SK-N-SH (cell line): ENCODE data around the gene KCNIP4. TPM values are rescaled to one million over a fixed set of nuclear protein-coding genes. Genes with fewer than 3 reads are reported as not detected.

ENCODE experiments used
- CTCF ChIA-PET: fragments of 300-600, 350-600 bp; formaldehyde crosslinking; extraction: SDS; loops from one replicate; lab custom pipeline; 2021; lab: Yijun Ruan, JAX
- POLR2A ChIA-PET: fragments of 350-600 bp; sonication (Branson Sonifier 250); formaldehyde crosslinking; extraction: SDS; loops from one replicate; lab custom pipeline; 2020; ENCODE audit warnings: antibody characterized with exemption, inconsistent platforms; lab: Yijun Ruan, JAX
- DNase-seq: peaks from one replicate; pipeline ENCODE4 v3.0.0; 2012
- H2AFZ ChIP-seq: fragments of 200-600 bp; sonication (generic); 2 replicates; pipeline ENCODE4 v1.8.1; 2016; ENCODE audit warnings: antibody characterized with exemption, mild to moderate bottlenecking, low read depth
- H3F3A ChIP-seq: fragments of 200-600 bp; sonication (generic); replicated peaks from 2 replicates; pipeline ENCODE3; 2016; ENCODE audit warnings: antibody characterized with exemption, mild to moderate bottlenecking; ENCODE audit not compliant: insufficient read depth
- H3K27ac ChIP-seq, 2 experiments: fragments of 200-500 bp in 1 of 2; fragments of 200-600 bp in 1 of 2; sonication (Bioruptor generic) in 1 of 2; sonication (generic), shearing (Covaris generic) in 1 of 2; 2 replicates each; pipeline versions ENCODE4 v1.5.1 to v1.6.1; 2014 to 2016; ENCODE audit warnings: low read depth in 2 of 2, inconsistent platforms in 1 of 2, low read length in 1 of 2, mild to moderate bottlenecking in 1 of 2, mixed read lengths in 1 of 2
- H3K27me3 ChIP-seq: fragments of 200-600 bp; sonication (generic), shearing (Covaris generic); 2 replicates; pipeline ENCODE4 v1.6.1; 2016; ENCODE audit warnings: mixed run types; ENCODE audit not compliant: insufficient read depth
- H3K36me3 ChIP-seq, 2 experiments: fragments of 200-500 bp in 1 of 2; fragments of 200-600 bp in 1 of 2; sonication (Bioruptor generic) in 1 of 2; sonication (generic) in 1 of 2; replicated peaks in 1 of 2; 2 replicates each; pipeline versions ENCODE3 to v1.5.1; 2014 to 2016; ENCODE audit warnings: low read length in 1 of 2, mild to moderate bottlenecking in 1 of 2; ENCODE audit not compliant: insufficient read depth in 2 of 2, control insufficient read depth in 1 of 2
- H3K4me1 ChIP-seq, 2 experiments: fragments of 200-500 bp in 1 of 2; fragments of 200-600 bp in 1 of 2; sonication (Bioruptor generic) in 1 of 2; sonication (generic), shearing (Covaris generic) in 1 of 2; 2 replicates each; pipeline versions ENCODE4 v1.5.1 to v1.6.1; 2014 to 2016; ENCODE audit warnings: low read depth in 1 of 2, low read length in 1 of 2, mixed run types in 1 of 2; ENCODE audit not compliant: insufficient read depth in 2 of 2, control insufficient read depth in 1 of 2
- H3K4me2 ChIP-seq: fragments of 200-600 bp; sonication (generic), shearing (Covaris generic); 2 replicates; pipeline ENCODE4 v1.6.1; 2017; ENCODE audit warnings: mixed run types
- H3K4me3 ChIP-seq, 2 experiments: fragments of 200-500 bp in 1 of 2; fragments of 200-600 bp in 1 of 2; sonication (Bioruptor generic) in 1 of 2; sonication (generic), shearing (Covaris generic) in 1 of 2; 2 replicates each; pipeline versions ENCODE4 v1.5.1 to v1.8.1; 2014 to 2016; ENCODE audit warnings: low read depth in 2 of 2, inconsistent platforms in 1 of 2, low read length in 1 of 2, mild to moderate bottlenecking in 1 of 2, mixed read lengths in 1 of 2, moderate library complexity in 1 of 2
- H3K79me2 ChIP-seq: fragments of 200-600 bp; sonication (generic); 2 replicates; pipeline ENCODE4 v1.8.1; 2017; ENCODE audit warnings: mild to moderate bottlenecking; ENCODE audit not compliant: insufficient read depth
- H3K9ac ChIP-seq: fragments of 200-600 bp; sonication (generic); 2 replicates; pipeline ENCODE4 v1.6.1; 2017; ENCODE audit warnings: mixed run types
- H3K9me2 ChIP-seq: fragments of 200-600 bp; sonication (generic); 2 replicates; pipeline ENCODE4 v1.6.1; 2017; ENCODE audit warnings: mixed run types
- H3K9me3 ChIP-seq: fragments of 200-600 bp; sonication (generic); 2 replicates; pipeline ENCODE4 v1.6.1; 2017; ENCODE audit warnings: mixed run types, mild to moderate bottlenecking, moderate library complexity
- H4K20me1 ChIP-seq: fragments of 200-600 bp; sonication (generic); 2 replicates; pipeline ENCODE4 v1.6.1; 2017; ENCODE audit warnings: mild to moderate bottlenecking, mixed run types; ENCODE audit not compliant: insufficient read depth
- EP300 ChIP-seq, 2 experiments: IDR thresholded peaks; 2 replicates each; pipeline versions ENCODE4 v1.4.0 to v1.6.1; 2012; ENCODE audit warnings: borderline replicate concordance in 1 of 2, low read depth in 1 of 2, low read length in 1 of 2
- EZH2phosphoT487 ChIP-seq: fragments of 200-600 bp; sonication (generic); IDR thresholded peaks from 2 replicates; pipeline ENCODE4 v1.6.1; 2017; ENCODE audit warnings: low read depth, mixed run types, mild to moderate bottlenecking, antibody characterized with exemption, moderate library complexity, borderline replicate concordance
- FOXJ3 ChIP-seq: sonication (generic); formaldehyde crosslinking; IDR thresholded peaks from 2 replicates; pipeline ENCODE4 v1.5.1; 2020; ENCODE audit warnings: mild to moderate bottlenecking, missing genetic modification reagents
- JUND ChIP-seq: IDR thresholded peaks from 2 replicates; pipeline ENCODE4 v1.4.0; 2012
- MEF2A ChIP-seq: IDR thresholded peaks from 2 replicates; pipeline ENCODE4 v1.4.0; 2012; ENCODE audit warnings: low read depth, borderline replicate concordance
- MXI1 ChIP-seq: IDR thresholded peaks from 2 replicates; pipeline ENCODE4 v1.6.1; 2012; ENCODE audit warnings: mild to moderate bottlenecking, low read depth, low read length, improper control_type of control experiment
- NFIC ChIP-seq: IDR thresholded peaks from 2 replicates; pipeline ENCODE4 v1.4.0; 2012; ENCODE audit warnings: borderline replicate concordance
- POLR2AphosphoS5 ChIP-seq: IDR thresholded peaks from 2 replicates; pipeline ENCODE4 v1.6.1; 2012; ENCODE audit warnings: low read depth, low read length
- RAD21 ChIP-seq: IDR thresholded peaks from 2 replicates; pipeline ENCODE4 v1.6.1; 2012; ENCODE audit warnings: mild to moderate bottlenecking, low read length
- RCOR1 ChIP-seq: fragments of 150-350 bp; IDR thresholded peaks from 2 replicates; pipeline ENCODE4 v1.6.1; 2017; ENCODE audit warnings: antibody characterized with exemption, low read length
- RXRA ChIP-seq: IDR thresholded peaks from 2 replicates; pipeline ENCODE4 v1.4.0; 2012; ENCODE audit warnings: low read depth, mild to moderate bottlenecking, borderline replicate concordance
- SIN3A ChIP-seq: IDR thresholded peaks from 2 replicates; pipeline ENCODE4 v1.6.1; 2012; ENCODE audit warnings: low read depth, mild to moderate bottlenecking, low read length, moderate library complexity, borderline replicate concordance
- SMC3 ChIP-seq: IDR thresholded peaks from 2 replicates; pipeline ENCODE4 v1.6.1; 2012; ENCODE audit warnings: low read depth, low read length, improper control_type of control experiment
- TCF12 ChIP-seq: IDR thresholded peaks from 2 replicates; pipeline ENCODE4 v1.4.0; 2012
- USF2 ChIP-seq: fragments of 150-350 bp; IDR thresholded peaks from 2 replicates; pipeline ENCODE4 v1.6.1; 2017; ENCODE audit warnings: antibody characterized with exemption, low read length, low read depth, borderline replicate concordance
- YY1 ChIP-seq: IDR thresholded peaks from 2 replicates; pipeline ENCODE4 v1.4.0; 2012; ENCODE audit warnings: low read depth, mild to moderate bottlenecking
- ZBTB33 ChIP-seq: IDR thresholded peaks from 2 replicates; pipeline ENCODE4 v1.4.0; 2012; ENCODE audit warnings: low read depth, borderline replicate concordance
- WGBS: methylation state at CpG from one replicate; pipeline ENCODE4 v1.1.6; 2017; ENCODE audit warnings: low lambda C conversion rate; 5-methylcytosine and 5-hydroxymethylcytosine counted together
- polyA plus RNA-seq, 3 experiments: library from polyadenylated mRNA; depleted of rRNA; stranded (reverse); fragments of >200 nt; gene quantifications; 2 replicates each; pipeline ENCODE4 v1.2.3, GENCODE V29; 2012
- TF ChIP-seq, protein P1 (sequence below): IDR thresholded peaks from 2 replicates; pipeline ENCODE4 v1.4.0; 2012; ENCODE audit warnings: low read depth, borderline replicate concordance
- TF ChIP-seq, protein P2 (sequence below): fragments of 200-600 bp; sonication (generic); IDR thresholded peaks from 2 replicates; pipeline ENCODE4 v1.6.1; 2017; ENCODE audit warnings: antibody characterized with exemption, mild to moderate bottlenecking, moderate library complexity
- TF ChIP-seq, protein P3 (sequence below): fragments of 150-350 bp; IDR thresholded peaks from 2 replicates; pipeline ENCODE4 v1.6.1; 2016; ENCODE audit warnings: mild to moderate bottlenecking, low read depth, low read length

The KCNIP4 gene
- polyA plus RNA-seq, 1 of the 3 experiments (the other 2 are of a cell fraction): 0.18 TPM

DNA sequence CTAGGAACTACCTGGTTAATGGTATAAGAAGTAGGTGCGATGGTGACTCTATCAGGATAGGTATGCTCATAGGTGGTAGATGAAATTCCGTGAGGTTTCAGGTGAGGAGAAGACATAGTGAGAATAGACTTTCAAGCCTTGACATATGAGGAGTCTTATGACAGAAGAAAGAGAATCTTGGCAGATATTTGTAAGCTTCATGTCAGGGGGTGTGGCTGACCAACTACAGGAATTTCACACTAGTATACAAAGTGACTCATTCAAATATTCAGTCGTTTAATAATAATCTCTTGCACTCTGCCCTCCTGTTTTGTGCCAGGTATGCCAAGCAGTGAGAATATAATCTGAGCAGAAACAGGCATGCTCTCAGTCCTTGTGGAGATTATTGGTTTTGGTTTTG lies 1225.6 kb downstream of the KCNIP4 start:
- Histone ChIP-seq H3F3A (no peaks in the 10 kb centered on the region), H3K9ac (no peak overlapping the region), H4K20me1 (no peaks in the 10 kb centered on the region), H3K27ac (no peak overlapping the region), H3K4me3 (no peak overlapping the region), H3K79me2 (no peaks in the 10 kb centered on the region), H2AFZ (no peak overlapping the region), H3K4me2 (no peak overlapping the region), H3K27me3 (no peaks in the 10 kb centered on the region), H3K9me3 (no peaks in the 10 kb centered on the region), H3K4me1 (no peaks in the 10 kb centered on the region), H3K9me2 (no peaks in the 10 kb centered on the region), H3K36me3 (peaks cover 49 to 59% of the 10 kb centered on the region in 2 experiments)
- ChIA-PET POLR2A (no interaction called here), CTCF (interaction anchor here (1.0 kb wide), 1 partner anchor 51 kb away, joined by 4 read pairs; no protein-coding TSS in a partner anchor)
- DNase-seq: no peak
- WGBS: 61% methylated on average over 3 of the region's 3 CpGs
- TF ChIP-seq, protein P1, sequence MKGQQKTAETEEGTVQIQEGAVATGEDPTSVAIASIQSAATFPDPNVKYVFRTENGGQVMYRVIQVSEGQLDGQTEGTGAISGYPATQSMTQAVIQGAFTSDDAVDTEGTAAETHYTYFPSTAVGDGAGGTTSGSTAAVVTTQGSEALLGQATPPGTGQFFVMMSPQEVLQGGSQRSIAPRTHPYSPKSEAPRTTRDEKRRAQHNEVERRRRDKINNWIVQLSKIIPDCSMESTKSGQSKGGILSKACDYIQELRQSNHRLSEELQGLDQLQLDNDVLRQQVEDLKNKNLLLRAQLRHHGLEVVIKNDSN: no peak
- TF ChIP-seq SIN3A (no peak), MXI1 (no peak), JUND (no peak), RAD21 (no peak), POLR2AphosphoS5 (no peak), TCF12 (no peak), EP300 (IDR thresholded peaks at IDR 0.05; ENCODE audit: borderline replicate concordance in 1 of 2, low read depth in 1 of 2, low read length in 1 of 2) (no peak), NFIC (no peak), YY1 (no peak), FOXJ3 (no peak), ZBTB33 (no peak), EZH2phosphoT487 (no peak), MEF2A (no peak), SMC3 (no peak), USF2 (no peak), RXRA (no peak), RCOR1 (no peak)
- TF ChIP-seq, protein P2, sequence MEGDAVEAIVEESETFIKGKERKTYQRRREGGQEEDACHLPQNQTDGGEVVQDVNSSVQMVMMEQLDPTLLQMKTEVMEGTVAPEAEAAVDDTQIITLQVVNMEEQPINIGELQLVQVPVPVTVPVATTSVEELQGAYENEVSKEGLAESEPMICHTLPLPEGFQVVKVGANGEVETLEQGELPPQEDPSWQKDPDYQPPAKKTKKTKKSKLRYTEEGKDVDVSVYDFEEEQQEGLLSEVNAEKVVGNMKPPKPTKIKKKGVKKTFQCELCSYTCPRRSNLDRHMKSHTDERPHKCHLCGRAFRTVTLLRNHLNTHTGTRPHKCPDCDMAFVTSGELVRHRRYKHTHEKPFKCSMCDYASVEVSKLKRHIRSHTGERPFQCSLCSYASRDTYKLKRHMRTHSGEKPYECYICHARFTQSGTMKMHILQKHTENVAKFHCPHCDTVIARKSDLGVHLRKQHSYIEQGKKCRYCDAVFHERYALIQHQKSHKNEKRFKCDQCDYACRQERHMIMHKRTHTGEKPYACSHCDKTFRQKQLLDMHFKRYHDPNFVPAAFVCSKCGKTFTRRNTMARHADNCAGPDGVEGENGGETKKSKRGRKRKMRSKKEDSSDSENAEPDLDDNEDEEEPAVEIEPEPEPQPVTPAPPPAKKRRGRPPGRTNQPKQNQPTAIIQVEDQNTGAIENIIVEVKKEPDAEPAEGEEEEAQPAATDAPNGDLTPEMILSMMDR: no peak
- TF ChIP-seq, protein P3, sequence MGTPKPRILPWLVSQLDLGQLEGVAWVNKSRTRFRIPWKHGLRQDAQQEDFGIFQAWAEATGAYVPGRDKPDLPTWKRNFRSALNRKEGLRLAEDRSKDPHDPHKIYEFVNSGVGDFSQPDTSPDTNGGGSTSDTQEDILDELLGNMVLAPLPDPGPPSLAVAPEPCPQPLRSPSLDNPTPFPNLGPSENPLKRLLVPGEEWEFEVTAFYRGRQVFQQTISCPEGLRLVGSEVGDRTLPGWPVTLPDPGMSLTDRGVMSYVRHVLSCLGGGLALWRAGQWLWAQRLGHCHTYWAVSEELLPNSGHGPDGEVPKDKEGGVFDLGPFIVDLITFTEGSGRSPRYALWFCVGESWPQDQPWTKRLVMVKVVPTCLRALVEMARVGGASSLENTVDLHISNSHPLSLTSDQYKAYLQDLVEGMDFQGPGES: no peak
